HK-2 (cell line): ENCODE data around the gene SCIMP.
A peak's percentile ranks its signal among the peaks of the same experiment; 100 is the strongest.
"Not testable (repeated sequence)": the region's sequence is repeated elsewhere in the genome, so short reads cannot be mapped to it uniquely, and the experiment has no call there.

Experiments used
- DNase-seq: peaks from one replicate; pipeline ENCODE4 v3.0.0-alpha.2; 2018; ENCODE audit not compliant: unreplicated experiment

SCIMP gene

DNA sequence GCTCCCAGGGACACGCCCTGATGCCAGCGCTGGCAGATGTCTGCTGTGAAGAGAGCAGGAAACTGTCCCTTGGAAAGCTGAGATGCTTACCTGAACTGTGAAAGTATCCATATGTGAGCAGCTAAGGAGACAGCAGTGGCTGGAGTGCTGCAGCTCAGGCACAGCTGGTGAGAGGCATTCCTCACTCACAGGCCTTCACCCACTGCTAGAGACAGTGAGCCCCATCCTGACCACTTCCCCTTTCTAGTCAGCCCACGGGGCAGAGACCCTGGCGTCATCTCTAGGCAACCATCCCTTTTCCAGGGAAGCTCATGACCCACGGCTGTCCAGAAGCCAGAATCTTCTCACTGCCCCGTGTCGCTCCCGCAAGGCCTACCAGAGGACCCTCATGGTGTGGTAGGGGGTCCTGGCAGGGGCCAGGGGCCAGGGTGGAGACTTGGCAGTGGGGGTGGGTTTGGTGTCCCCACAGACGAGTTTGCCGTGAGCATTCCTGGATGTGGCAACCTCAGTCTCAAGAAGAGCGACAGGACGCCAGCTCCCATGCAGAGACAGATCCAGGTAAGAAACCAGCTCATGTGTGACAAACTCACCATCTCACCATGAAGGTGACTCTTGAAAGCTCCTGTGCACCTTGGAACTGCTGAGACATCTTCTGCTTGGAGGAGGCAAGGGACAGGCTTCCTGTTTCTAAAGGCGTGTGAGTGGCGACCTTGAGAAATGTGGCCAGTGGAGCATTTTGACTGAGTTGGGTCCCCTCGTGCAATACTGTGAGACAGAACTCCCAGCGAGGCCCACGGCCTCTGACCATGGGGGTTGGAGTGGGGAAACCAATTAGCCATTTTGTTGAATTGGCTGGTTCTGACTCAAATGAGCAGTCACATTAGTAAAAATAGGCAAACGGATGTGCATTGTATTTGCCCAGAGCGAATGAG, at the start of gene SCIMP:
SCIMP (minus strand) TSS at position 216 of the 932 bp plus-strand sequence; CDS start at position 111, 105 bp downstream.
- DNase-seq = no peak

GRCh38 chr17:5283571-5284315, 49.1 kb upstream of the SCIMP start:
- no peak for DNase-seq

DNA sequence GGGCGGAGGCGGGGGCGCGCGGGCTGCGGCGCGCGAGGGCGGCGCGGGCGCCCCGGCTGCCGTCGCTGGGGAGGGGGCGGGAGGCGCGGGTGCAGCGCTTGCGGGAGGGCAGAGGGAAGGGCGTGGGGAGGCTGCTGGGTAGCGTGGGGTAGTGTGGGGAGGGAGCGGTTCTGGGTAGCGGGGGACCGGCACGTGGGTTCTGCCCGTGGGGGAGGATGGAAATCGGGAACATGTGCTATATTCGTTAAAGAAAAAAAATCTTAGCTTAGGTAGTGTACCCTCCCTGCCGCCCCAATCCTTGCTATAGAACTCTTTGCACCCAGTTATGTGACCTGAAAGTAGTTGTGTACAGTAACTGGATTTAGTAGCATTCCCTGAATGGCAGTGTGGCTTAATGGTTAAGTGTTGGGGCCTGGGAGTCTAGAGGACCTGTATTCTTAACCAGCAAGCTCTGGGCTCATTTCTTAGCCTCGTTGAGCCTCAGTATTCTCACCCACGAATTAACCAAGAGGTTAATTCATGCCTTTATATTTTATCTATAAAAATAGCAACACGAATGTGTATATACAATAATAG, 48.1 kb upstream of the SCIMP start:
- peak; percentile 32 for DNase-seq

DNA sequence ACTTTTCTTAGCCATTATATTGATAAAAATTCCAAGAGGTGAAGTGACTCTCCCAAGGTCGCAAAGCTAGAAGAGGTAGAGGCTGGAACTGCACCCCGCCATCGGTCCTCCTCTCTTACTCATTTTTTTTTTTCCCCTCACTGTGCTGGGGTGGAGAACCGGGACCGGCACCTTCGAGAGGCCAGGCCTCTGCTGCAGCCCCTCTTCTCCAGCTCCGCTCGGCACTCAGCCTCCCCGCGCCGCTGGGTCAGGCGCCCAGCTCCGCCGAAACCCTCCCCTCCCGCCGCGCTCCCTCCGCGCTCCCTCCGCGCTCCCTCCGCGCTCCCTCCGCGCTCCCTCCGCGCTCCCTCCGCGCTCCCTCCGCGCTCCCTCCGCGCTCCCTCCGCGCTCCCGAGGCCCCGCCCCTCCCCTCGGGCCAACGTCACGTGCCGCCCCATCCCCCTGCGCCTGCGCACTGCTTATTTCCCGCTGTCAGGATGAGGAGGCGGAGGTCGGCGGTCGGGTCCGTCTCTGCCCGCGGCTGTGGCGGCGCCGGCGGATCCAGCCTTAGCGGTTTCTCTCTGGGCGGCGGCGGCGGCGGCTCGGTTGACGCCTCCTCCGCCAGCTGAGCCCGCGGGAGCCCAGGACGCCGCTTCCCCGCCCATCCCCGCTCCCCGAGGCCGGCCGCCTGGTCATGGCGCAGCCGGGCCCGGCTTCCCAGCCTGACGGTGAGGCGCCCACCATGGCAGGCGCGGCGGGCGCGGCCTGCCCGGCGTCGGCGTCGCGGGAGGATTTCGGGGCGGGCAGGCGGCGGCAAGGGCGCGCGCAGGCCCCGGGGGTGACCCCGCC, 47.4 kb upstream of the SCIMP start, which contains the start of gene RABEP1:
RABEP1 (plus strand) TSS at position 471 of the 828 bp plus-strand sequence; CDS start at position 674, 203 bp downstream.
- DNase-seq = peak; percentile 92

- DNase-seq = no peak
Measured at GRCh38 chr17:5272322-5272721, 37.7 kb upstream of the SCIMP start.

GRCh38 chr17:5269241-5269960, 34.7 kb upstream of the SCIMP start:
- DNase-seq = no peak

DNA sequence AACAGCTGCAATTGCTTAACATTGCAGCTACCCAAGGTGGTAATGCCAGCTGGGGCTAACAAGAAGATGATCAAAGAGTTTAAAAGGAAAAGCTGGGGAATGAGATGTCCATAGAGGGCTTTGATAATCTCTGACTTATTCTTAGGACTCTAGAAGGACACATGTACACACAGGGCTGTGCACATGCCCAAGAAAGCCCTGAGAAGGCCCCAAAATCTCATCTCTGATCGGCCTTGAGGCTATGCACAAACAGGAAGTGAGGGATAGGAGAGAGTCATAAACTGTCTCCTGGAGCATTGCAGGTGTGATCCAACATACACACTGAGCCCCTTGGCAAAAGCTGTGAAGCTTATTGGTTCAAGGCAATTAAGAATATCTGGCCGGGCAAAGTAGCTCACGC, 30.2 kb upstream of the SCIMP start:
- DNase-seq = no peak

DNA sequence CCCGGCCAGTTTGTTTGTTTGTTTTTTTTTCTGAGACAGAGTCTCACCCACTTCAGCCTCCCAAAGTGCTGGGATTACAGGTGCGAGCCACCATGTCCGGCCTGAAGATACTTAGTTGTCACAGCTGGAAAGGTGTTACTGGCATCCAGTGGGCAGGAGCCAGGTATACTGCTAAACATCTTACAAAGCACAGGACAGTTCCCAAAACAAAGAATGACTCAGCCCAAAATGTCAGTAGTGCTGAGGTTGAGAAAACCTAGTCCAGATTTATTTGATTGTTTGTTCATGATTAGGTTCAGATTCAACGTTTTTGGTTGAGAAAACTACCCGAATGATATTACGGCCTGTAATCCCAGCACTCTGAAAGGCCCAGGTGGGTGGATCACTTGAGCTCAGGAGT, 28.8 kb upstream of the SCIMP start:
- DNase-seq = no peak

- DNase-seq = no peak
Measured at GRCh38 chr17:5262416-5262991, 27.8 kb upstream of the SCIMP start.

DNA sequence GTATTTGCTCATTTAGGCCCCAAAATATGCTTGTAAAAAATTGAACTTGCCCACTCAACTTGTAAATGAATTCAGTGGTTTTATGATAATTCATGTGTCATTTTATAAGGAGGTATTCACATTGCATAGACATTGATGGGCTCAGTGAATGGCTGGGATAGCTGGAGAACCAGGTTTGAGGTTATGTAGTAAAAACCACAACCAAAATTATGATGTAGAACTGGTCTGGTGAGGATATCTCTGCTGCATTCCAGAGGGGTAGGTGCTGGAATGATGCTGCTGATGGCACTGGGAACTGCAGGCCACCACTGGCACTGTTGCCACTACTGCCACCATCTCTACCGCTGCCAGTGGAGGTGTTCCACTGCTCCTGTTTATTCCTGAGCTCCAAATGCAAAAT, 25.9 kb upstream of the SCIMP start:
- no peak for DNase-seq

DNA sequence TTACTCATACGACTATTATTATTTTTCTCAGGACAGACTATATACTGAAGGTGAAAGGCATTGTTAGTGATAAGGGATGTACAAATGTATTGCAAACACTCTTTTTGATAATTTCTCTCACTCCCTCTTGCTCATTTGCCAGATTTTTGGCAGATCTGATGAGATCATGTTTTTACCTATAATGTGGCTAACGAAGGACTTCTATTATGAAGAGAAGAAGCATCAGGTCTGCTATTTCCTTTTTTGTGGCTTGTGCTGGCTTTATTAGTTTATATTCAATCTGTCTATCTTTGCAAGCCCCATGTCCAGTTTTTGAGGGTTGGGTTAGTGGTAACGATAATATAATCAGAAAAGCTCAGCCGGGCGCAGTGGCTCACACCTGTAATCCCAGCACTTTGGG, 22.5 kb upstream of the SCIMP start:
- DNase-seq = no peak

DNA sequence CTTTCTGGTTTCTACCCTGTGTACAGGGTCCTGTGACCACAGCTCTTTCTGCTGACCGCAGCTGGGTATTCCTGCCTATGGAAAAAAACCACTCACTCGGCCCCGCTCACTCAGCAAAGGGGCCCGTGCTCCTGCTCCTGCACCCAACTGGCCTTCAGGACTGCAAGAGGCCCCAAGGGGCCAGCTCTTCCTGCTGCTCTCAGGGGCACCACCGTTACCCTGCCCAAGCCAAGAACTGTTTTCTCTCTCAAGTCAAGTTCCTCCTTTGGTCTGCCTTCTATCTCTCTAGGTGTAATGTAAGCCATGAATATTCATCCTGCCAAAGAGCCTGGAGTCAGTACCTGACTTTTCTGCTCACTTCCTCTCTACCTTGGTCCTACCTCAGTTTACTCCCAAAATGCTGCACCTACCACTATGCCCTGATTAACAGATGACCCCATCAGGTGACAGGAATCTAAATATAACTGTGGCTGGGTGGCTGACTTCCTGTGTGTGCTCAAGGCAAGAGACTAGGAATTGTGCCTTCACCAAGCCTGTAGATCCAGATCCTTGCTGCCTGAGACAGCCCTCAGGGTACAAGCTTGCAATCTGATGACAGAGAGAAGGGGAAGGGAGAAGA, 20.4 kb upstream of the SCIMP start:
- DNase-seq = no peak

DNA sequence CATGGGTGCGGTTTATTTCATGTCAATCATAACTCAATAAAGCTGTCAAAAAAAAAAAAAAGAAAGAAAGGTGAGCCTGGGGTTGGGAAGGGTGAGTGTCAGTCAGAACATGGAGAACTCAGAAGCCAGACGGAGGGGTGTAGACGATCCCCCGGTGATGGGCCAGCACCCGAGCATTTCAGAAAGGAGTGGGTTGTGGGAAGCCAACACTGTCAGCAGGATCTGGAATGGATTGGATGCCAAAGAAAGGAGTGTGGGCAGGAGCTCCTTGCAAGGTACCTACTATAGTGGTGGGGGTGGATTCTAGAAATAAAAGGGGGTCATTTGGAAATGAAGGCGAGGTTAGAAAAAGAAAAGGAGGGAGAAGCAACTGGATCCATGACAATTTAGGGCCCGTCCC, 19.8 kb upstream of the SCIMP start:
- no peak for DNase-seq

GRCh38 chr17:5249615-5250014, 15.0 kb upstream of the SCIMP start:
- peak; percentile 44 for DNase-seq

GRCh38 chr17:5248821-5249479, 14.3 kb upstream of the SCIMP start:
- no peak for DNase-seq

DNA sequence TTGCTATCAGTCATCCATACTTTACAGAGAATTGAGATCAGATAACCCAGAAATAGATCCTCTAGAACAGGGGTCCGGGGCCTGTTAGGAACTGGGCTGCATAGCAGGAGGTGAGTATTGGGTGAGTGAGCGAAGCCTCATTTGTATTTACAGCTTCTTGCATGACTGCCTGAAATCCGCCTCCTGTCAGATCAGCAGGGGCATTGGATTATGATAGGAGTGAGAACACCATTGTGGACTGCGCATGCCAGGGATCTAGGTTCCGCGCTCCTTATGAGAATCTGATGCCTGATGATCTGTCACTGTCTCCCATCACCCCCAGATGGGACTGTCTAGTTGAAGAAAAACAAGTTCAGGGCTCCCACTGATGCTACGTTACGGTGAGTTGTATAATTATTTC, 13.0 kb upstream of the SCIMP start:
- no peak for DNase-seq

GRCh38 chr17:5241861-5242671, 7.4 kb upstream of the SCIMP start:
- DNase-seq = no peak

- not testable (repeated sequence) for DNase-seq
Measured at GRCh38 chr17:5239769-5240168, 5.1 kb upstream of the SCIMP start.

- no peak for DNase-seq
Measured at GRCh38 chr17:5238333-5238732, 3.7 kb upstream of the SCIMP start.
